ENCODE data around the gene MMD2. TPM values are rescaled to one million over a fixed set of nuclear protein-coding genes. Genes with fewer than 3 reads are reported as not detected.

Gene MMD2
- total and polyA plus RNA-seq, 2 experiments from 2014 or later: 0.11 to 0.38 TPM

- DNase-seq (ENCODE audit: low spot score) (peak; percentile 16), ATAC-seq (peak; percentile 54)
- no peaks in the 10 kb centered on the region for H3K4me1 ChIP-seq (ENCODE audit: insufficient read depth)
- H3K4me2 ChIP-seq: no peak overlapping the region
- TF ChIP-seq CTCF (conservative IDR thresholded peaks at IDR 0.05; ENCODE audit: low read depth in 2 of 2) (peak in 1 of 2 experiments; percentile 15; a peak in 1 of 4 replicates), ZNF331 (CRISPR knock-in tag; IDR thresholded peaks at IDR 0.05; ENCODE audit: low read depth) (no peak)
- H3K27me3 ChIP-seq (ENCODE audit: insufficient read depth): no peaks in the 10 kb centered on the region
- H3K4me3 ChIP-seq: no peak overlapping the region
- H3K36me3 ChIP-seq (ENCODE audit: insufficient read depth): peaks cover 6% of the 10 kb centered on the region; the same call in 1 of the 2 replicates
- Mint-ChIP-seq H3K4me3 (no peak overlapping the region), H3K9me3 (no peaks in the 10 kb centered on the region), H3K4me1 (no peaks in the 10 kb centered on the region), H3K27me3 (ENCODE audit: insufficient read depth, low read depth, poor library complexity) (peaks cover 4% of the 10 kb centered on the region), H3K36me3 (ENCODE audit: low read depth) (peaks cover 36% of the 10 kb centered on the region; the same call in 2 of the 3 replicates), H3K27ac (no peak overlapping the region)
- H3K79me2 ChIP-seq (replicated peaks; ENCODE audit: insufficient read depth): no peaks in the 10 kb centered on the region
- no peaks in the 10 kb centered on the region for H4K20me1 ChIP-seq (replicated peaks; ENCODE audit: insufficient read depth)
- no peak overlapping the region for H2AFZ ChIP-seq
- no peak overlapping the region for H3K27ac ChIP-seq (ENCODE audit: low read depth)
- no peaks in the 10 kb centered on the region for H3K9me2 ChIP-seq (ENCODE audit: insufficient read depth)
- H3F3A ChIP-seq (replicated peaks; ENCODE audit: low read depth): no peaks in the 10 kb centered on the region
Observed at GRCh38 chr7:4996696-4997222, 37.8 kb upstream of the MMD2 start.

- no peaks in the 10 kb centered on the region for H3K27me3 ChIP-seq (ENCODE audit: insufficient read depth)
- peaks cover 8% of the 10 kb centered on the region for H3K36me3 ChIP-seq (ENCODE audit: insufficient read depth)
- DNase-seq (ENCODE audit: low spot score) (no peak), ATAC-seq (no peak)
- no peaks in the 10 kb centered on the region for H3K4me1 ChIP-seq (ENCODE audit: insufficient read depth)
- H3K4me3 ChIP-seq: no peak overlapping the region
- H3K27me3 Mint-ChIP-seq (ENCODE audit: insufficient read depth, low read depth, poor library complexity): peaks cover 4% of the 10 kb centered on the region
- no peaks in the 10 kb centered on the region for H3K4me1 Mint-ChIP-seq
- H3K9me3 Mint-ChIP-seq: no peaks in the 10 kb centered on the region
- no peak overlapping the region for H3K27ac Mint-ChIP-seq
- no peaks in the 10 kb centered on the region for H3K79me2 ChIP-seq (replicated peaks; ENCODE audit: insufficient read depth)
- no peak overlapping the region for H3K4me3 Mint-ChIP-seq
- peaks cover 3% of the 10 kb centered on the region; the same call in 1 of the 2 replicates for H4K20me1 ChIP-seq (replicated peaks; ENCODE audit: insufficient read depth)
- no peaks in the 10 kb centered on the region for H3K9me2 ChIP-seq (ENCODE audit: insufficient read depth)
- H3K4me2 ChIP-seq: no peak overlapping the region
- H2AFZ ChIP-seq: no peak overlapping the region
- H3F3A ChIP-seq (replicated peaks; ENCODE audit: low read depth): no peaks in the 10 kb centered on the region
- no peak overlapping the region for H3K27ac ChIP-seq (ENCODE audit: low read depth)
- peaks cover 36% of the 10 kb centered on the region; the same call in 2 of the 3 replicates for H3K36me3 Mint-ChIP-seq (ENCODE audit: low read depth)
- TF ChIP-seq ETS1 (IDR thresholded peaks at IDR 0.05): no peak
- TF ChIP-seq CREB1 (CRISPR knock-in tag; IDR thresholded peaks at IDR 0.05; ENCODE audit: low read depth): no peak
- no peak for TF ChIP-seq EZH2 (IDR thresholded peaks at IDR 0.05; ENCODE audit: low read depth, unreplicated experiment)
- TF ChIP-seq EZH2phosphoT487 (IDR thresholded peaks at IDR 0.05; ENCODE audit: unreplicated experiment): no peak
- no peak for TF ChIP-seq REST (IDR thresholded peaks at IDR 0.05; ENCODE audit: unreplicated experiment)
- no peak for TF ChIP-seq STAT1 (IDR thresholded peaks at IDR 0.05; ENCODE audit: unreplicated experiment)
- TF ChIP-seq NANOG (IDR thresholded peaks at IDR 0.05; ENCODE audit: borderline replicate concordance): no peak
- no peak for TF ChIP-seq CTCF (conservative IDR thresholded peaks at IDR 0.05; ENCODE audit: low read depth in 2 of 2)
Observed at GRCh38 chr7:4995429-4995969, 36.5 kb upstream of the MMD2 start.

Measured in GM23338 (cell line).